ENCODE data around the gene AKAP7. TPM values are rescaled to one million over a fixed set of nuclear protein-coding genes. Genes with fewer than 3 reads are reported as not detected.
"Not testable (repeated sequence)": the region's sequence is repeated elsewhere in the genome, so short reads cannot be mapped to it uniquely, and the experiment has no call there.

AKAP7 gene
- total and polyA plus RNA-seq, 2 donors (not counting 1 experiment from before 2014, with no cell fraction given), result 6.3 to 10.8 TPM

DNA sequence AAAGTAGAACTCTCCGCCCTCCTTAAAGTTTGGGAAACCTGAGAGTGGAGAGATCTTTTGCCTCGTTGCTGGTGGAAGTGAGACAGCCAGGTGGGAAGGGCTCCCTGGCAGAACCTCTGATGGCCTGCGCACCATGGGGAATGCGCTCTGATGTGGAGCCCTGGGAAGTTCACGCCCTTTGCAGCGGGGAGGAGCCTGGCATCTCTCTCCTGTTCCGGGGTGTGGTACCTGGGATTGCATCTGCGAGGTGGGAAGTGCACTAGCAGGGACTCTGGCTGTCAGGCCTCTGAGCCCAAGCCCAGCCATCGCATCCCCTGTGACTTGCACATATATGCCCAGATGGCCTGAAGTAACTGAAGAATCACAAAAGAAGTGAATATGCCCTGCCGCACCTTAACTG lies 159.8 kb downstream of the AKAP7 start:
- no peak for TF ChIP-seq EZH2 (IDR thresholded peaks at IDR 0.05; ENCODE audit: borderline replicate concordance, insufficient read depth, low read depth, low read length, poor library complexity, severe bottlenecking)
- Mint-ChIP-seq H3K27me3 (no peaks in the 10 kb centered on the region), H3K9me3 (ENCODE audit: insufficient read depth) (no peaks in the 10 kb centered on the region), H3K4me1 (peaks cover 5% of the 10 kb centered on the region), H3K4me3 (no peak overlapping the region), H3K27ac (no peak overlapping the region)
- Histone ChIP-seq H3K4me1 (ENCODE audit: control insufficient read depth in 2 of 2, insufficient read depth in 2 of 2, low read length in 2 of 2) (peaks cover 7 to 8% of the 10 kb centered on the region in 2 donors), H3K9me3 (ENCODE audit: control extremely low read depth in 1 of 3, control insufficient read depth in 2 of 3, insufficient read depth in 1 of 3, low read length in 2 of 3) (no peaks in the 10 kb centered on the region), H3K27ac (ENCODE audit: low read length in 2 of 2) (no peak overlapping the region), H3K9ac (ENCODE audit: low read length) (no peak overlapping the region), H3K36me3 (replicated peaks in 1 of 2; ENCODE audit: control extremely low read depth in 1 of 2, control insufficient read depth in 1 of 2, extremely low read depth in 1 of 2, insufficient read depth in 2 of 2, low read length in 1 of 2) (no peaks in the 10 kb centered on the region), H3K27me3 (replicated peaks in 1 of 4; ENCODE audit: control extremely low read depth in 1 of 4, control insufficient read depth in 3 of 4, insufficient read depth in 4 of 4, low read length in 3 of 4) (no peaks in the 10 kb centered on the region), H3K79me2 (ENCODE audit: control insufficient read depth, insufficient read depth, low read length) (no peaks in the 10 kb centered on the region), H2AFZ (ENCODE audit: insufficient read depth, low read depth, low read length, poor library complexity, severe bottlenecking) (no peak overlapping the region), H3K4me3 (ENCODE audit: control extremely low read depth in 1 of 5, extremely low read depth in 1 of 5, insufficient read depth in 1 of 5, low read depth in 2 of 5, low read length in 4 of 5) (no peak overlapping the region), H4K20me1 (ENCODE audit: control insufficient read depth, insufficient read depth, low read length, poor library complexity, severe bottlenecking) (no peaks in the 10 kb centered on the region), H3K4me2 (replicated peaks; ENCODE audit: low read depth, low read length, poor library complexity, severe bottlenecking) (no peak overlapping the region)
- DNase-seq (no peak), ATAC-seq (ENCODE audit: low read depth) (no peak)
- ChIA-PET POLR2A (no interaction called here), CTCF (no interaction called here)
- intact Hi-C loops (cut with micrococcal nuclease), result no loop called here
- 96% methylated on average over 10 of the region's 10 CpGs for WGBS (ENCODE audit: insufficient coverage)

DNA sequence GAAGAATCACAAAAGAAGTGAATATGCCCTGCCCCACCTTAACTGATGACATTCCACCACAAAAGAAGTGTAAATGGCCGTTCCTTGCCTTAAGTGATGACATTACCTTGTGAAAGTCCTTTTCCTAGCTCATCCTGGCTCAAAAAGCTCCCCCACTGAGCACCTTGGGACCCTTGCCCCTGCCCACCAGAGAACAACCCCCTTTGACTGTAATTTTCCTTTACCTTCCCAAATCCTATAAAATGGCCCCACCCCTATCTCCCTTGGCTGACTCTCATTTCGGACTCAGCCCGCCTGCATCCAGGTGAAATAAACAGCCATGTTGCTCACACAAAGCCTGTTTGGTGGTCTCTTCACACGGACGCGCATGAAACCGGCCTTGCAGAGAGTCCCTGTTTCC lies 165.6 kb downstream of the AKAP7 start:
- H3K27ac ChIP-seq (ENCODE audit: low read length in 2 of 2); H3K9ac ChIP-seq (ENCODE audit: low read length); ATAC-seq (ENCODE audit: low read depth); H3K4me1 Mint-ChIP-seq; H3K4me3 ChIP-seq (ENCODE audit: control extremely low read depth in 1 of 5, extremely low read depth in 1 of 5, insufficient read depth in 1 of 5, low read depth in 2 of 5, low read length in 4 of 5); H3K9me3 Mint-ChIP-seq (ENCODE audit: insufficient read depth); H3K27me3 Mint-ChIP-seq; H3K4me2 ChIP-seq (replicated peaks; ENCODE audit: low read depth, low read length, poor library complexity, severe bottlenecking); H3K36me3 ChIP-seq (replicated peaks in 1 of 2; ENCODE audit: control extremely low read depth in 1 of 2, control insufficient read depth in 1 of 2, extremely low read depth in 1 of 2, insufficient read depth in 2 of 2, low read length in 1 of 2); POLR2A ChIA-PET; H3K9me3 ChIP-seq (ENCODE audit: control extremely low read depth in 1 of 3, control insufficient read depth in 2 of 3, insufficient read depth in 1 of 3, low read length in 2 of 3); H3K79me2 ChIP-seq (ENCODE audit: control insufficient read depth, insufficient read depth, low read length); DNase-seq; H3K4me1 ChIP-seq (ENCODE audit: control insufficient read depth in 2 of 2, insufficient read depth in 2 of 2, low read length in 2 of 2); H3K27me3 ChIP-seq (replicated peaks in 1 of 4; ENCODE audit: control extremely low read depth in 1 of 4, control insufficient read depth in 3 of 4, insufficient read depth in 4 of 4, low read length in 3 of 4); H3K27ac Mint-ChIP-seq; H4K20me1 ChIP-seq (ENCODE audit: control insufficient read depth, insufficient read depth, low read length, poor library complexity, severe bottlenecking); H3K4me3 Mint-ChIP-seq; intact Hi-C loops (cut with micrococcal nuclease); H2AFZ ChIP-seq (ENCODE audit: insufficient read depth, low read depth, low read length, poor library complexity, severe bottlenecking); CTCF ChIA-PET: not testable (repeated sequence)
- WGBS (ENCODE audit: insufficient coverage), result 91% methylated on average over 7 of the region's 7 CpGs

Data from B cell (primary cell).